B cell (primary cell): ENCODE results near the gene ITPKB.

Source experiments
- EZH2 ChIP-seq: IDR thresholded peaks from 2 replicates; pipeline ENCODE4 v1.6.1; 2012; ENCODE audit warnings: borderline replicate concordance, low read depth, mild to moderate bottlenecking, moderate library complexity, low read length; ENCODE audit not compliant: insufficient read depth, poor library complexity, severe bottlenecking
- TF ChIP-seq, protein P1 (sequence below): fragments of 200-600 bp; IDR thresholded peaks from one replicate; pipeline ENCODE4 v1.8.0; 2022; ENCODE audit warnings: antibody characterized with exemption, mild to moderate bottlenecking

DNA sequence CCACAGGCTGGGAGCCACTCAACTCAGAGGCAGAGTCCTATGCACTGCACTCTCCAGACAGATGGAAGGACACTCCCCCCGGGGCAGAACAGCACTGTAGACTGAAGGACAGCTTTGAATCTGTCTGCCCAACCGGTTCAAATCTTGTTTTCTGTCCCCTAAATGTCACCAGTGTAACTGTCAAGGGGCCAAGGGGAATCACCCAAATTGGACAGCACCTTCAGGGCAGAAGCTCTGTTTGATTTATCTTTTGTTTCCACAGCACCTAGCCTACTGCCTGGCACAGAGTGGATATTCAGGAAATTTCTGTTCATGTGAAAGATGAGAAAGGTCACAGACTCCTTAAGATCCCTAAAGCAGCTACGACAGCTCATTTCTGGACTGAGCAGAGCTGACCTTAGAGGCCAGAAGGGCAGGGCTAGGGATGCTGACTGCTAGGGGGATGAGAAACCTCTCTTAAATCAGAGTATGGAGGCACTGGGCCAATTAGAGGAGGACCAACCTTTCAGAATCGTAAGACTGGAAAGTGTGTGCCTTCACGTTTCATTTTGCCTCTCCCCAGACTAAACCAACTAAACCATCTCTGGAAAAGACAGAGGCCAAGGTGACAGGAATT is 41.0 kb downstream of the ITPKB start:
- TF ChIP-seq, protein P1, sequence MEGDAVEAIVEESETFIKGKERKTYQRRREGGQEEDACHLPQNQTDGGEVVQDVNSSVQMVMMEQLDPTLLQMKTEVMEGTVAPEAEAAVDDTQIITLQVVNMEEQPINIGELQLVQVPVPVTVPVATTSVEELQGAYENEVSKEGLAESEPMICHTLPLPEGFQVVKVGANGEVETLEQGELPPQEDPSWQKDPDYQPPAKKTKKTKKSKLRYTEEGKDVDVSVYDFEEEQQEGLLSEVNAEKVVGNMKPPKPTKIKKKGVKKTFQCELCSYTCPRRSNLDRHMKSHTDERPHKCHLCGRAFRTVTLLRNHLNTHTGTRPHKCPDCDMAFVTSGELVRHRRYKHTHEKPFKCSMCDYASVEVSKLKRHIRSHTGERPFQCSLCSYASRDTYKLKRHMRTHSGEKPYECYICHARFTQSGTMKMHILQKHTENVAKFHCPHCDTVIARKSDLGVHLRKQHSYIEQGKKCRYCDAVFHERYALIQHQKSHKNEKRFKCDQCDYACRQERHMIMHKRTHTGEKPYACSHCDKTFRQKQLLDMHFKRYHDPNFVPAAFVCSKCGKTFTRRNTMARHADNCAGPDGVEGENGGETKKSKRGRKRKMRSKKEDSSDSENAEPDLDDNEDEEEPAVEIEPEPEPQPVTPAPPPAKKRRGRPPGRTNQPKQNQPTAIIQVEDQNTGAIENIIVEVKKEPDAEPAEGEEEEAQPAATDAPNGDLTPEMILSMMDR = no peak
- TF ChIP-seq EZH2 = no peak
